HepG2 (cell line): Measurements from ENCODE around the gene DRAP1. TPM values are rescaled to one million over a fixed set of nuclear protein-coding genes. Genes with fewer than 3 reads are reported as not detected.

ENCODE experiments used
- ETV5 ChIP-seq: IDR thresholded peaks from 2 replicates; pipeline ENCODE4 v1.6.1; 2018; ENCODE audit warnings: missing biosample characterization, missing genetic modification reagents, inconsistent platforms, borderline replicate concordance
- MEF2D ChIP-seq: sonication (generic); formaldehyde crosslinking; IDR thresholded peaks from 2 replicates; pipeline ENCODE4 v1.5.1; 2020; ENCODE audit warnings: mild to moderate bottlenecking, missing genetic modification reagents
- NFE2L1 ChIP-seq: sonication (generic); formaldehyde crosslinking; IDR thresholded peaks from 2 replicates; pipeline ENCODE4 v1.4.0; 2020; ENCODE audit warnings: missing genetic modification reagents, mild to moderate bottlenecking, borderline replicate concordance
- RFXAP ChIP-seq: sonication (generic); formaldehyde crosslinking; IDR thresholded peaks from 2 replicates; pipeline ENCODE4 v1.4.0; 2020; ENCODE audit warnings: missing genetic modification reagents, borderline replicate concordance
- SMYD3 ChIP-seq: sonication (generic); formaldehyde crosslinking; IDR thresholded peaks from 2 replicates; pipeline ENCODE4 v1.8.1; 2023; ENCODE audit warnings: mild to moderate bottlenecking, missing genetic modification reagents
- SRSF4 ChIP-seq: fragments of 200-400 bp; formaldehyde crosslinking; IDR thresholded peaks from one replicate; pipeline ENCODE4 v1.6.1; 2018; ENCODE audit warnings: mild to moderate bottlenecking, low read depth, low read length, moderate library complexity; ENCODE audit not compliant: poor library complexity, severe bottlenecking
- ZNF143 ChIP-seq: sonication (generic); formaldehyde crosslinking; IDR thresholded peaks from 2 replicates; pipeline ENCODE4 v1.4.0; 2020; ENCODE audit warnings: missing genetic modification reagents
- ZNF205 ChIP-seq: IDR thresholded peaks from 2 replicates; pipeline ENCODE4 v1.6.1; 2018; ENCODE audit warnings: missing biosample characterization, missing genetic modification reagents
- ZNF350 ChIP-seq: sonication (generic); formaldehyde crosslinking; IDR thresholded peaks from 2 replicates; pipeline ENCODE4 v1.4.0; 2020; ENCODE audit warnings: mild to moderate bottlenecking, low read depth, missing genetic modification reagents, borderline replicate concordance
- ZNF549 ChIP-seq: sonication (generic); formaldehyde crosslinking; IDR thresholded peaks from 2 replicates; pipeline ENCODE4 v1.5.0; 2020; ENCODE audit warnings: missing genetic modification reagents
- ZNF552 ChIP-seq: sonication (generic); formaldehyde crosslinking; IDR thresholded peaks from 2 replicates; pipeline ENCODE4 v1.9.0; 2022; ENCODE audit warnings: missing genetic modification reagents, mild to moderate bottlenecking, borderline replicate concordance
- ZNF589 ChIP-seq: sonication (generic); formaldehyde crosslinking; conservative IDR thresholded peaks from 2 replicates; pipeline ENCODE4 v1.8.0; 2022; ENCODE audit warnings: mild to moderate bottlenecking, moderate library complexity, missing genetic modification reagents
- ZNF75D ChIP-seq: sonication (generic); formaldehyde crosslinking; IDR thresholded peaks from 2 replicates; pipeline ENCODE4 v1.8.1; 2023; ENCODE audit warnings: missing genetic modification reagents, mild to moderate bottlenecking, borderline replicate concordance
- ZNF773 ChIP-seq: sonication (generic); formaldehyde crosslinking; IDR thresholded peaks from 2 replicates; pipeline ENCODE4 v1.4.0; 2020; ENCODE audit warnings: missing genetic modification reagents, borderline replicate concordance
- polyA plus RNA-seq, 8 experiments: library from polyadenylated mRNA; depleted of rRNA in 3 of 8; stranded (reverse) in 7 of 8; unstranded in 1 of 8; fragments of >200 nt; fragmentation: Illumina TruSeq in 4 of 8; extraction: Trizol in 4 of 8; gene quantifications; 2 replicates each; pipeline versions ENCODE4 v1.2.1 to v1.2.3, GENCODE V29; 2011 to 2016; ENCODE audit warnings: low read depth in 4 of 8, missing spikeins in 1 of 8, mixed read lengths in 1 of 8; ENCODE audit not compliant: insufficient read depth in 1 of 8
- total RNA-seq, 5 experiments: library from RNA; depleted of rRNA; stranded (reverse); fragments of >200 nt; fragmentation: Illumina TruSeq; extraction: Trizol; gene quantifications; 2 replicates each; pipeline ENCODE4 v1.2.3, GENCODE V29; 2016; ENCODE audit warnings: low read depth in 1 of 5
- TF ChIP-seq, protein P1 (sequence below), 2 experiments: sonication (generic) in 1 of 2; formaldehyde crosslinking in 1 of 2; IDR thresholded peaks; 2 replicates each; pipeline versions ENCODE4 v1.4.0 to v1.6.1; 2018 to 2020; ENCODE audit warnings: missing genetic modification reagents in 2 of 2, borderline replicate concordance in 1 of 2, low read depth in 1 of 2, mild to moderate bottlenecking in 1 of 2, missing biosample characterization in 1 of 2
- TF ChIP-seq, protein P2 (sequence below): sonication (generic); formaldehyde crosslinking; IDR thresholded peaks from 2 replicates; pipeline ENCODE4 v1.4.0; 2020; ENCODE audit warnings: missing genetic modification reagents
- TF ChIP-seq, protein P3 (sequence below): sonication (generic); formaldehyde crosslinking; IDR thresholded peaks from 2 replicates; pipeline ENCODE4 v1.8.0; 2022; ENCODE audit warnings: missing genetic modification reagents, low read depth, mild to moderate bottlenecking, borderline replicate concordance
- TF ChIP-seq, protein P4 (sequence below): sonication (generic); formaldehyde crosslinking; IDR thresholded peaks from 2 replicates; pipeline ENCODE4 v1.4.0; 2020; ENCODE audit warnings: missing genetic modification reagents
- TF ChIP-seq, protein P5 (sequence below): sonication (generic); formaldehyde crosslinking; IDR thresholded peaks from 2 replicates; pipeline ENCODE4 v1.4.0; 2020; ENCODE audit warnings: missing genetic modification reagents, low read depth, mild to moderate bottlenecking, borderline replicate concordance
- TF ChIP-seq, protein P6 (sequence below): sonication (generic); formaldehyde crosslinking; IDR thresholded peaks from 2 replicates; pipeline ENCODE4 v1.5.1; 2020; ENCODE audit warnings: missing genetic modification reagents, mild to moderate bottlenecking, borderline replicate concordance

Gene DRAP1
- total and polyA plus RNA-seq, 2 of the 13 experiments (the other 11 are each of a cell fraction or from before 2014, with no cell fraction given), result 46.8 to 52.3 TPM

DNA sequence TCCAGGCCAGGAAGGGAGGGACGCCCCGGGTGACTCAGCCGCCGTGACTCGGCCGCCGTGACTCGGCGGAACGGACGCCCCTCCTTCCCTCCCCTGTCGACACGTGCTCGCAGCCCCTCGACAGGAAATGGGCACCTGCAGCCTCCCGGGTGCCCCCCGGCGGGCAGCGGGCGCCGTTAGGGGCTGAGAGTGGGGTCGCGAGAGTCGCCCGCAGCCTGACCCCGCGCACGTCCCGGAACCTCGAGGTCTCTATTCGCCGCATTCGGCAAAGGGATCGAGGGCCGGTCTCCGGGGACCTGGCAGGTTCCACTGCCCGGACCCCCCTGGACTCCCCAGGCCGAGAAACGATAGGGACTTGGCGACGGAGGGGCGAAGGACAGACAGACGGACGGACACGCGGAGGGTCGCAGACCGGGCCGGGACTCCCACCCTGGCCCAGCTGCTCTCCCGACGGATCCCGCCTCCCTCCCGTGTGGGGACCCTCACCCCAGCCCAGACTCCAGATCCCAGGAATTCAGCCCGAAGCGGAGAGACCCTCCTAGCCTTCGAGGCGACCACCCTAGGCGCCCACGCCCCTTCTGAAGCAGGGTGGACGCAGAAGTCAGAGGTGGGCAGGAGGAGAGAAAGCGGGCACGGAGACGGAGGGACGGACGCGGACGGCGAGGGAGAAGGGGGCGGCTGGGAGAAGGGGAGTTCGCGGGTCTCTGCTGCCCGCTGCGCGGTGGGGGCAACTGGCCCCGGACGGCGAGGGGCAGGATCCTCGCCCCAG is 19.7 kb upstream of the DRAP1 start (continued):
- TF ChIP-seq NFE2L1 (CRISPR knock-in tag) (no peak), ZNF350 (CRISPR knock-in tag) (peak; percentile 70; the same call in 1 of the 2 replicates), ZNF773 (CRISPR knock-in tag) (peak; percentile 54; the same call in 1 of the 2 replicates), ZNF589 (CRISPR knock-in tag) (peak; percentile 90; the same call in 1 of the 2 replicates), ZNF143 (no peak), ZNF205 (CRISPR knock-in tag) (0 out of 2 replicates have a peak, but pooled peaks have one; percentile 15), RFXAP (CRISPR knock-in tag) (no peak), ZNF75D (peak; percentile 61; the same call in 1 of the 2 replicates), ZNF549 (CRISPR knock-in tag) (no peak), MEF2D (CRISPR knock-in tag) (peak; percentile 70), SMYD3 (0 out of 2 replicates have a peak, but pooled peaks have one; percentile 34), SRSF4 (no peak), ZNF552 (CRISPR knock-in tag) (no peak), ETV5 (CRISPR knock-in tag) (peak; percentile 83; the same call in 1 of the 2 replicates)
- TF ChIP-seq, protein P1, sequence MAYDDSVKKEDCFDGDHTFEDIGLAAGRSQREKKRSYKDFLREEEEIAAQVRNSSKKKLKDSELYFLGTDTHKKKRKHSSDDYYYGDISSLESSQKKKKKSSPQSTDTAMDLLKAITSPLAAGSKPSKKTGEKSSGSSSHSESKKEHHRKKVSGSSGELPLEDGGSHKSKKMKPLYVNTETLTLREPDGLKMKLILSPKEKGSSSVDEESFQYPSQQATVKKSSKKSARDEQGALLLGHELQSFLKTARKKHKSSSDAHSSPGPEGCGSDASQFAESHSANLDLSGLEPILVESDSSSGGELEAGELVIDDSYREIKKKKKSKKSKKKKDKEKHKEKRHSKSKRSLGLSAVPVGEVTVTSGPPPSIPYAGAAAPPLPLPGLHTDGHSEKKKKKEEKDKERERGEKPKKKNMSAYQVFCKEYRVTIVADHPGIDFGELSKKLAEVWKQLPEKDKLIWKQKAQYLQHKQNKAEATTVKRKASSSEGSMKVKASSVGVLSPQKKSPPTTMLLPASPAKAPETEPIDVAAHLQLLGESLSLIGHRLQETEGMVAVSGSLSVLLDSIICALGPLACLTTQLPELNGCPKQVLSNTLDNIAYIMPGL (CRISPR knock-in tag; IDR thresholded peaks at IDR 0.05; ENCODE audit: borderline replicate concordance in 1 of 2, low read depth in 1 of 2), result peak; percentile 26 to 82; a peak in 2 of 4 replicates
- TF ChIP-seq, protein P2, sequence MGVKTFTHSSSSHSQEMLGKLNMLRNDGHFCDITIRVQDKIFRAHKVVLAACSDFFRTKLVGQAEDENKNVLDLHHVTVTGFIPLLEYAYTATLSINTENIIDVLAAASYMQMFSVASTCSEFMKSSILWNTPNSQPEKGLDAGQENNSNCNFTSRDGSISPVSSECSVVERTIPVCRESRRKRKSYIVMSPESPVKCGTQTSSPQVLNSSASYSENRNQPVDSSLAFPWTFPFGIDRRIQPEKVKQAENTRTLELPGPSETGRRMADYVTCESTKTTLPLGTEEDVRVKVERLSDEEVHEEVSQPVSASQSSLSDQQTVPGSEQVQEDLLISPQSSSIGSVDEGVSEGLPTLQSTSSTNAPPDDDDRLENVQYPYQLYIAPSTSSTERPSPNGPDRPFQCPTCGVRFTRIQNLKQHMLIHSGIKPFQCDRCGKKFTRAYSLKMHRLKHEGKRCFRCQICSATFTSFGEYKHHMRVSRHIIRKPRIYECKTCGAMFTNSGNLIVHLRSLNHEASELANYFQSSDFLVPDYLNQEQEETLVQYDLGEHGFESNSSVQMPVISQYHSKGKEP (CRISPR knock-in tag), result no peak
- TF ChIP-seq, protein P3, sequence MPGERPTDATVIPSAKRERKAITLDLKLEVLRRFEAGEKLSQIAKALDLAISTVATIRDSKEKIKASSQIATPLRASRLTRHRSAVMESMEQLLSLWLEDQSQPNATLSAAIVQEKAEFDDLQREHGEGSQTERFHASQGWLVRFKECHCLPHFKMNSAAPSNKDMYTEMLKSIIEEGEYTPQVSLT, result no peak; the same call in 1 of the 2 replicates
- TF ChIP-seq, protein P4, sequence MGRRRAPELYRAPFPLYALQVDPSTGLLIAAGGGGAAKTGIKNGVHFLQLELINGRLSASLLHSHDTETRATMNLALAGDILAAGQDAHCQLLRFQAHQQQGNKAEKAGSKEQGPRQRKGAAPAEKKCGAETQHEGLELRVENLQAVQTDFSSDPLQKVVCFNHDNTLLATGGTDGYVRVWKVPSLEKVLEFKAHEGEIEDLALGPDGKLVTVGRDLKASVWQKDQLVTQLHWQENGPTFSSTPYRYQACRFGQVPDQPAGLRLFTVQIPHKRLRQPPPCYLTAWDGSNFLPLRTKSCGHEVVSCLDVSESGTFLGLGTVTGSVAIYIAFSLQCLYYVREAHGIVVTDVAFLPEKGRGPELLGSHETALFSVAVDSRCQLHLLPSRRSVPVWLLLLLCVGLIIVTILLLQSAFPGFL (CRISPR knock-in tag), result no peak
- TF ChIP-seq, protein P5, sequence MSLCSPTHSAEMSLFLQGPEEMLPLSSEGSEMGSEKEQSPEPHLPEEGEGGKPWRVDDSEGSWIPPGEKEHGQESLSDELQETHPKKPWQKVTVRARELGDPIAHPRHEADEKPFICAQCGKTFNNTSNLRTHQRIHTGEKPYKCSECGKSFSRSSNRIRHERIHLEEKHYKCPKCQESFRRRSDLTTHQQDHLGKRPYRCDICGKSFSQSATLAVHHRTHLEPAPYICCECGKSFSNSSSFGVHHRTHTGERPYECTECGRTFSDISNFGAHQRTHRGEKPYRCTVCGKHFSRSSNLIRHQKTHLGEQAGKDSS (CRISPR knock-in tag), result no peak
- TF ChIP-seq, protein P6, sequence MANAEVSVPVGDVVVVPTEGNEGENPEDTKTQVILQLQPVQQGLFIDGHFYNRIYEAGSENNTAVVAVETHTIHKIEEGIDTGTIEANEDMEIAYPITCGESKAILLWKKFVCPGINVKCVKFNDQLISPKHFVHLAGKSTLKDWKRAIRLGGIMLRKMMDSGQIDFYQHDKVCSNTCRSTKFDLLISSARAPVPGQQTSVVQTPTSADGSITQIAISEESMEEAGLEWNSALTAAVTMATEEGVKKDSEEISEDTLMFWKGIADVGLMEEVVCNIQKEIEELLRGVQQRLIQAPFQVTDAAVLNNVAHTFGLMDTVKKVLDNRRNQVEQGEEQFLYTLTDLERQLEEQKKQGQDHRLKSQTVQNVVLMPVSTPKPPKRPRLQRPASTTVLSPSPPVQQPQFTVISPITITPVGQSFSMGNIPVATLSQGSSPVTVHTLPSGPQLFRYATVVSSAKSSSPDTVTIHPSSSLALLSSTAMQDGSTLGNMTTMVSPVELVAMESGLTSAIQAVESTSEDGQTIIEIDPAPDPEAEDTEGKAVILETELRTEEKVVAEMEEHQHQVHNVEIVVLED, result peak; percentile 60; the same call in 1 of the 2 replicates
